MCF 10A (cell line): Measurements from ENCODE around the gene PLPP3. TPM values are rescaled to one million over a fixed set of nuclear protein-coding genes. Genes with fewer than 3 reads are reported as not detected.

Experiments
- BruUV-seq: library from RNA; stranded (reverse); fragments of 400-500 nt; replicated peaks from 2 replicates; lab custom pipeline; 2021; lab: Mats Ljungman, UMichigan
- CTCF ChIA-PET: fragments of 300-600 bp; sonication (Branson Sonifier 250); formaldehyde crosslinking; extraction: SDS; loops from one replicate; lab custom pipeline; 2021; ENCODE audit warnings: antibody characterized with exemption, inconsistent platforms; lab: Yijun Ruan, JAX
- POLR2A ChIA-PET: fragments of 300-600, 350-650 bp; sonication (Branson Sonifier 250); formaldehyde crosslinking; extraction: SDS; loops from one replicate; lab custom pipeline; 2020; ENCODE audit warnings: antibody characterized with exemption, inconsistent platforms; lab: Yijun Ruan, JAX
- DNase-seq: peaks from one replicate; pipeline ENCODE4 v3.0.0-alpha.2; 2018; ENCODE audit not compliant: unreplicated experiment
- H3K27ac Mint-ChIP-seq: one replicate; pipeline ENCODE4 v1.8.0; 2022; ENCODE audit warnings: mild to moderate bottlenecking, low read depth, mixed read lengths; ENCODE audit not compliant: unreplicated experiment
- H3K27me3 Mint-ChIP-seq: one replicate; pipeline ENCODE4 v1.8.0; 2022; ENCODE audit warnings: mixed read lengths; ENCODE audit not compliant: insufficient read depth, unreplicated experiment
- H3K36me3 Mint-ChIP-seq: one replicate; pipeline ENCODE4 v1.8.0; 2022; ENCODE audit warnings: mild to moderate bottlenecking, moderate library complexity, mixed read lengths; ENCODE audit not compliant: insufficient read depth, unreplicated experiment
- H3K4me1 Mint-ChIP-seq: one replicate; pipeline ENCODE4 v1.8.0; 2022; ENCODE audit warnings: mixed read lengths; ENCODE audit not compliant: insufficient read depth, unreplicated experiment
- H3K4me3 Mint-ChIP-seq: one replicate; pipeline ENCODE4 v1.8.0; 2022; ENCODE audit warnings: mild to moderate bottlenecking, moderate library complexity, mixed read lengths; ENCODE audit not compliant: unreplicated experiment
- H3K9me3 Mint-ChIP-seq: one replicate; pipeline ENCODE4 v1.8.0; 2022; ENCODE audit warnings: mixed read lengths; ENCODE audit not compliant: unreplicated experiment
- intact Hi-C: fragments of 100-400 bp; cut with micrococcal nuclease; formaldehyde crosslinking; loops from 2 replicates; pipeline ENCODE4 v1.14.1; 2022
- total RNA-seq: library from RNA; stranded (reverse); gene quantifications from 2 replicates; pipeline ENCODE4 v1.2.3, GENCODE V29; 2022
- TF ChIP-seq, protein P1 (sequence below): fragments of 200-600 bp; IDR thresholded peaks from one replicate; pipeline ENCODE4 v1.8.0; 2022; ENCODE audit warnings: antibody characterized with exemption, mild to moderate bottlenecking; ENCODE audit not compliant: unreplicated experiment

Gene PLPP3
- total RNA-seq, 1 experiment from 2014 or later: 0.84 TPM

DNA sequence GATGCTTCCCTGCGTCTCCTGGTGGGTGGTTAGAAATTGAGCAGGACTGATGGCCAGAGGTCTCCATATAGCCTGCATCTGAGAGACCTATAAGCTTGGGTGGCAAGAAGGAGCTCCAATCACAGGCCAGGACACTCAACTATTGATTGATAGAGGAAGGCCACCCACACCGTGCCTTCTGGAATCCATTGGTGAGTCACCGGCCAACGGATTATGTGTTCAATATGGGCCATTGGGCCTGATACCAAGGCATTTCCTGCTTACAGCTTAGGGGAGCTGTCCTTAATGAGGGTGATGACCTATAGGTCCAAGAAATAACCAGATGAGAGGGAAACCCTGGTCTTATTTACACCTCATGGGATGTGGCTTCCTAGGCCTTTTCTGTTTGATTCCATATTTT lies 115.1 kb downstream of the PLPP3 start:
- POLR2A ChIA-PET: interaction anchor here (1.2 kb wide), 1 partner anchor 7 kb away, joined by 4 read pairs; no protein-coding TSS in a partner anchor
- no peak for DNase-seq
- Mint-ChIP-seq H3K27ac (no peak overlapping the region), H3K4me1 (no peaks in the 10 kb centered on the region), H3K36me3 (no peaks in the 10 kb centered on the region), H3K9me3 (no peaks in the 10 kb centered on the region), H3K27me3 (no peaks in the 10 kb centered on the region), H3K4me3 (no peak overlapping the region)
- no TSS peak for BruUV-seq
- intact Hi-C loops: no loop called here
- TF ChIP-seq, protein P1, sequence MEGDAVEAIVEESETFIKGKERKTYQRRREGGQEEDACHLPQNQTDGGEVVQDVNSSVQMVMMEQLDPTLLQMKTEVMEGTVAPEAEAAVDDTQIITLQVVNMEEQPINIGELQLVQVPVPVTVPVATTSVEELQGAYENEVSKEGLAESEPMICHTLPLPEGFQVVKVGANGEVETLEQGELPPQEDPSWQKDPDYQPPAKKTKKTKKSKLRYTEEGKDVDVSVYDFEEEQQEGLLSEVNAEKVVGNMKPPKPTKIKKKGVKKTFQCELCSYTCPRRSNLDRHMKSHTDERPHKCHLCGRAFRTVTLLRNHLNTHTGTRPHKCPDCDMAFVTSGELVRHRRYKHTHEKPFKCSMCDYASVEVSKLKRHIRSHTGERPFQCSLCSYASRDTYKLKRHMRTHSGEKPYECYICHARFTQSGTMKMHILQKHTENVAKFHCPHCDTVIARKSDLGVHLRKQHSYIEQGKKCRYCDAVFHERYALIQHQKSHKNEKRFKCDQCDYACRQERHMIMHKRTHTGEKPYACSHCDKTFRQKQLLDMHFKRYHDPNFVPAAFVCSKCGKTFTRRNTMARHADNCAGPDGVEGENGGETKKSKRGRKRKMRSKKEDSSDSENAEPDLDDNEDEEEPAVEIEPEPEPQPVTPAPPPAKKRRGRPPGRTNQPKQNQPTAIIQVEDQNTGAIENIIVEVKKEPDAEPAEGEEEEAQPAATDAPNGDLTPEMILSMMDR: no peak
- CTCF ChIA-PET: no interaction called here

DNA sequence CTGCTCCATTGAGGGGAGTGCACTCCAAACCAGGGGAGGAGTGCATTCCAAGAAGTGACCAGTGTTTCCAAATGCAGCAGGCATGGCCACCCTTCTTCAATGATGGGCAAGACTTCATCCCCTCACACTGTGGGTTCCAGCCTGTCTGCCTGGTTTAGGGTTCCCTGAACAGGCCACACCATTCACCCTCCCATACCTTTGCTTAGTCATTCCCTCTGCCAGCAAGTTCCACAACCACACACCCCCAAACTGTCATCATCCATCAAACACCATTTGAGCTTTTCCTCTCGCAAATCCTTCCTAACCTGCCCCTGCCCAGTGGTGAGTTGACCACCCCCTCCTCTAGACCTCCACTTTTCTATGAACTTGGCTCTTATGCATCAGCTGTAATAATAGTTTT lies 116.0 kb downstream of the PLPP3 start:
- Mint-ChIP-seq H3K27me3 (no peaks in the 10 kb centered on the region), H3K4me1 (no peaks in the 10 kb centered on the region), H3K9me3 (no peaks in the 10 kb centered on the region), H3K4me3 (no peak overlapping the region), H3K27ac (no peak overlapping the region), H3K36me3 (no peaks in the 10 kb centered on the region)
- DNase-seq: no peak
- TF ChIP-seq, protein P1: no peak
- intact Hi-C loops: no loop called here
- CTCF ChIA-PET: interaction anchor here (1.0 kb wide), 1 partner anchor 16 kb away, joined by 4 read pairs; no protein-coding TSS in a partner anchor
- POLR2A ChIA-PET: interaction anchor here (0.5 to 1.2 kb wide), 2 partner anchors 8 to 544 kb away, joined by 3 to 4 read pairs; no protein-coding TSS in a partner anchor
- no TSS peak for BruUV-seq

DNA sequence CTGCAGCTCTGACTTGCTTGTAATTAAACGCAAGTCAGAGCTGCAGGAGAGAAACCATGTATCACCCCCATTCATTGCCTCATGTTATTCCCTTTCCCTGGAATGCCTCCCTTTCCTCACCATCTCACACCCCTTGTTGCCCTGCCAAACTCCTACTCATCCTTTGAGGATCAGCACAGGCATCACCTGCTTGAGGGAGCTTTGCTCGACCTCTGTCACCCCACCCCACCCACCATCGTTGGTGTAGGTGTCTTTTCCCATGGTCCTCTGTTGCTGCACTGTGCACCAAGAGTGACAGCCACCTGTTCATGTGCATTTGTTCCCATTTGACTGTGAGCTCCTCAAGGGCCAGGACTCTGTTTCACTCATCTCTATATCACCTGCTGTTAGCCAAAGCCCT lies 117.2 kb downstream of the PLPP3 start:
- Mint-ChIP-seq H3K4me3 (no peak overlapping the region), H3K36me3 (no peaks in the 10 kb centered on the region), H3K4me1 (no peaks in the 10 kb centered on the region), H3K9me3 (no peaks in the 10 kb centered on the region), H3K27ac (no peak overlapping the region), H3K27me3 (no peaks in the 10 kb centered on the region)
- POLR2A ChIA-PET: no interaction called here
- intact Hi-C loops: no loop called here
- DNase-seq: no peak
- BruUV-seq: no TSS peak
- TF ChIP-seq, protein P1: no peak
- CTCF ChIA-PET: interaction anchor here (0.6 to 1.2 kb wide), 3 partner anchors 14 to 185 kb away, joined by 4 read pairs; no protein-coding TSS in a partner anchor

DNA sequence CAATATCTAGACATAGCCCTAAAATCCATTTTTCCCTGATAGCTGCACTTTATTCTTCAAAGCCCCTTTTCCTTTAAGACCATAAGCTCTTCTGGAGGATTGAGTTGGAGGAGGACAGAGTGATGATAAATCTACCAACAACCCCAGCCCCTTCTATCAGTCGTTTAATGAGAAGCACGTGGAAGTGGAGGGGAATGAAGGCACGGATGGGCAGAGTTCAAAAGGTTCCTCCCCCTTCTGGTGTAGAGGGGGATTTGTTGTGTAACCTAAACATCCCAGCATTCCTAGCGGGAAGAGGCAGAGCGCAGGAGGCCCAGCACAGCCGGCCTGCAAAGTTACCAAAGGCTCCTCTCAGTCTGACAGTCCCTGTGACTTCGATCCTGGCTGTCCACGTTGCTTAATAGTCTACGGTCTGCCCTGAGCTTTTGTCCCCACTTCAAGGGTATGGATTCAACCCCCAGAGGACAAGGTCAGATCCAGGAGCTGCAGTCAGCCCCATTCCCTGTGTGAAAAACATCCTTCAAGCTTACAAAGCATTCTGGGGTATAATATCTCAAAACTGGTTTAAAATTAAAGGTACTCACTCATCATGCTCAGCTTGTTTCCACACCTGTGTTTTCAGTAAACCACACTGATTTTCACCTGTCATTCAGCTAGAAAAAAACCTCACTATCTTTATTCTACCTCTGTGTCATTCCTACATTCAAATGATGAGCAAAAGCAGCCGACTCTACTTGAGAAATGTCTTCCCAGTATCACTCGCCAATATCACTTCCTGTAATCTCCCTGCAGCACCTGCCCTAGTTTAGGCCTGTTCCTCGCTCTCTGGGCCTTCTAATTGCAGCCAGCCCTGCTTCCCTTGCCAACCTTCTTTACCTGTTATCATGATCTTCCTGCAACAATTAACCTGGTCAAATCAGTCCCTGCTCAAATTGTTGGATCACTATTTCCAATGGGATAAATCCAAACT lies 117.9 kb downstream of the PLPP3 start:
- Mint-ChIP-seq H3K9me3 (no peaks in the 10 kb centered on the region), H3K4me1 (peaks cover 5% of the 10 kb centered on the region), H3K27ac (no peak overlapping the region), H3K27me3 (no peaks in the 10 kb centered on the region), H3K4me3 (no peak overlapping the region), H3K36me3 (no peaks in the 10 kb centered on the region)
- ChIA-PET CTCF (interaction anchor here (0.6 to 1.2 kb wide), 2 partner anchors 53 to 184 kb away, joined by 4 read pairs; no protein-coding TSS in a partner anchor), POLR2A (interaction anchor here (0.5 kb wide), 1 partner anchor 1387 kb away, joined by 3 read pairs; no protein-coding TSS in a partner anchor)
- DNase-seq: no peak
- no TSS peak for BruUV-seq
- intact Hi-C loops: no loop called here
- TF ChIP-seq, protein P1: no peak
